Measurements from ENCODE around the gene EXOC3L4.

GRCh38 chr14:103071544-103072251 lies 22.8 kb upstream of the EXOC3L4 start:
- TF ChIP-seq CTCF (IDR thresholded peaks at IDR 0.05) (no peak), EZH2 (IDR thresholded peaks at IDR 0.05) (no peak)
